Hepatocyte (in vitro differentiated cells): Measurements from ENCODE around the gene CYP4F22. TPM values are rescaled to one million over a fixed set of nuclear protein-coding genes. Genes with fewer than 3 reads are reported as not detected.

ENCODE experiments used
- DNase-seq: peaks from one replicate; pipeline ENCODE4 v3.0.0-alpha.2; 2016; ENCODE audit warnings: low spot score
- H2AFZ ChIP-seq: fragments of 200-600 bp; sonication (generic); 2 replicates; pipeline ENCODE4 v1.6.0; 2016; ENCODE audit warnings: antibody characterized with exemption, mild to moderate bottlenecking
- H3K27ac ChIP-seq: fragments of 200-600 bp; sonication (generic); 2 replicates; pipeline ENCODE4 v1.5.1; 2016; ENCODE audit warnings: mild to moderate bottlenecking
- H3K27me3 ChIP-seq: fragments of 200-600 bp; sonication (generic); 2 replicates; pipeline ENCODE4 v1.6.1; 2016
- H3K36me3 ChIP-seq: fragments of 200-600 bp; sonication (generic); replicated peaks from 2 replicates; pipeline ENCODE4 v1.5.1; 2016; ENCODE audit warnings: low read depth; ENCODE audit not compliant: insufficient read depth
- H3K4me1 ChIP-seq: fragments of 200-600 bp; sonication (generic); 2 replicates; pipeline ENCODE4 v1.5.1; 2016; ENCODE audit warnings: mild to moderate bottlenecking, moderate library complexity; ENCODE audit not compliant: insufficient read depth
- H3K4me2 ChIP-seq: fragments of 200-600 bp; sonication (generic); 2 replicates; pipeline ENCODE4 v1.6.0; 2016
- H3K4me3 ChIP-seq: fragments of 200-600 bp; sonication (generic); 2 replicates; pipeline ENCODE4 v1.5.1; 2016; ENCODE audit warnings: mild to moderate bottlenecking
- H3K79me2 ChIP-seq: fragments of 200-600 bp; sonication (generic); 2 replicates; pipeline ENCODE4 v1.6.0; 2017; ENCODE audit warnings: mild to moderate bottlenecking
- H3K9me2 ChIP-seq: fragments of 200-600 bp; sonication (generic); replicated peaks from 2 replicates; pipeline ENCODE4 v1.6.0; 2017; ENCODE audit warnings: mild to moderate bottlenecking; ENCODE audit not compliant: insufficient read depth
- H3K9me3 ChIP-seq: fragments of 200-600 bp; sonication (generic); 2 replicates; pipeline ENCODE4 v1.5.1; 2016; ENCODE audit warnings: low read depth, mild to moderate bottlenecking
- H4K20me1 ChIP-seq: fragments of 200-600 bp; sonication (generic); 2 replicates; pipeline ENCODE4 v1.6.0; 2016; ENCODE audit warnings: mild to moderate bottlenecking; ENCODE audit not compliant: insufficient read depth, poor library complexity, severe bottlenecking
- EZH2 ChIP-seq: fragments of 200-600 bp; sonication (generic); IDR thresholded peaks from 2 replicates; pipeline ENCODE4 v1.6.1; 2016; ENCODE audit warnings: antibody characterized with exemption, mild to moderate bottlenecking, borderline replicate concordance
- EZH2phosphoT487 ChIP-seq: fragments of 200-600 bp; sonication (generic); IDR thresholded peaks from one replicate; pipeline ENCODE4 v1.6.1; 2018; ENCODE audit warnings: antibody characterized with exemption, mild to moderate bottlenecking, low read depth, moderate library complexity; ENCODE audit not compliant: unreplicated experiment, severe bottlenecking
- WGBS: methylation state at CpG from one replicate; pipeline ENCODE4 v1.1.6; 2016; ENCODE audit warnings: low lambda C conversion rate; ENCODE audit errors: missing lambda C conversion rate; 5-methylcytosine and 5-hydroxymethylcytosine counted together
- polyA plus RNA-seq: library from polyadenylated mRNA; unstranded; fragments of >200 nt; fragmentation: Nextera tagmentation; extraction: Ambion mirVana; gene quantifications from 2 replicates; pipeline ENCODE4 v1.2.1, GENCODE V29; 2016
- total RNA-seq: library from RNA; depleted of rRNA; stranded (reverse); fragments of >200 nt; gene quantifications from 2 replicates; pipeline ENCODE4 v1.2.3, GENCODE V29; 2014
- TF ChIP-seq, protein P1 (sequence below): fragments of 200-600 bp; sonication (generic); IDR thresholded peaks from 2 replicates; pipeline ENCODE4 v1.5.1; 2016; ENCODE audit warnings: antibody characterized with exemption, mild to moderate bottlenecking; ENCODE audit not compliant: poor library complexity

The CYP4F22 gene
- total and polyA plus RNA-seq, 2 experiments from 2014 or later: not detected

DNA sequence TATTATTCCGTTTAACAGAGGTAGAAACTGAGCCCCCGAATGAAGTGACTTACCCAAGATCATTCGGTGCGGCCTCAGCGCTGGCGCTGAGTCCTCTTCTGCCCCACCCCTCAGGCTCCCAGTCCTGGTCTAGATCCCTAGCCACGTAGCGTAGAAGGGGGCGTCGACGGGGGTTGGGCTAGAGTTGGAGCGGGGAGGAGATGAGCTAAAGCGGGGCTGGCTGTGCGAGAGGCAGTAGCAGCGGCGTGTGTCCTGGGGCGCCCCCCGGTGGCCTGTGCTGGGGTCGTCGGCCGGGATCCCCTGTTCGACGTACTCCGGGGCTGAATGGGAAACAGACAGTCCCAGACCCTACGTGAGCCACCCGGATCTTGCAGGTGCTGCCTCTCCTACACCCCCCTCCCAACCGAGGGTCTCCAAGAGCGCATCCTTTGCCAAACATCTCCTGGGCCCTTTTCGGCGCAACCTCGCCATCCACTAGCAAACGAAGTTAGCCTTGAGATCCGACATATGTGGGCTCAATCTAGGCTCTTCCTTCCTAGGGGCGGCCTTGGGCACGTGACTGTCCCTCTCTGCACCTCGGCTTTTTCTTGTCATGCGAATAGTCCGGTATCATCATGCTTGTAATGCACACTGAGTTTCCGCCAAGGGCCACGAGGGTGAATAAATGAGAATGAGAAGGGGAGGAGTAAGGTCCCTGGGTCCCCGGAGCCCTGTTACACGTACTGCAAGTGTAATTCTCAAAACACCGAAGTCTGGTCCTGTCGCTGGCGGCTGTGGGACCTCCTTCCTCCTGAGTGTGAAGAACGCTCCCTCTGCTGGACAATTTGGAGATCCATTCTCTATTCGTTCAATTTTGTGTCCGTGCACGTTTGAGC lies 47.7 kb downstream of the CYP4F22 start:
- Histone ChIP-seq H3K27me3 (no peaks in the 10 kb centered on the region), H3K4me3 (no peak overlapping the region), H2AFZ (peak overlapping the region; percentile 36), H3K27ac (no peak overlapping the region), H3K79me2 (no peaks in the 10 kb centered on the region), H3K9me2 (no peaks in the 10 kb centered on the region), H3K9me3 (no peaks in the 10 kb centered on the region), H3K4me1 (peaks cover 8% of the 10 kb centered on the region), H3K4me2 (peak overlapping the region; percentile 79), H4K20me1 (no peaks in the 10 kb centered on the region), H3K36me3 (no peaks in the 10 kb centered on the region)
- 14% methylated on average over 47 of the region's 49 CpGs for WGBS
- peak; percentile 92 for DNase-seq
- TF ChIP-seq EZH2phosphoT487: no peak
- TF ChIP-seq, protein P1, sequence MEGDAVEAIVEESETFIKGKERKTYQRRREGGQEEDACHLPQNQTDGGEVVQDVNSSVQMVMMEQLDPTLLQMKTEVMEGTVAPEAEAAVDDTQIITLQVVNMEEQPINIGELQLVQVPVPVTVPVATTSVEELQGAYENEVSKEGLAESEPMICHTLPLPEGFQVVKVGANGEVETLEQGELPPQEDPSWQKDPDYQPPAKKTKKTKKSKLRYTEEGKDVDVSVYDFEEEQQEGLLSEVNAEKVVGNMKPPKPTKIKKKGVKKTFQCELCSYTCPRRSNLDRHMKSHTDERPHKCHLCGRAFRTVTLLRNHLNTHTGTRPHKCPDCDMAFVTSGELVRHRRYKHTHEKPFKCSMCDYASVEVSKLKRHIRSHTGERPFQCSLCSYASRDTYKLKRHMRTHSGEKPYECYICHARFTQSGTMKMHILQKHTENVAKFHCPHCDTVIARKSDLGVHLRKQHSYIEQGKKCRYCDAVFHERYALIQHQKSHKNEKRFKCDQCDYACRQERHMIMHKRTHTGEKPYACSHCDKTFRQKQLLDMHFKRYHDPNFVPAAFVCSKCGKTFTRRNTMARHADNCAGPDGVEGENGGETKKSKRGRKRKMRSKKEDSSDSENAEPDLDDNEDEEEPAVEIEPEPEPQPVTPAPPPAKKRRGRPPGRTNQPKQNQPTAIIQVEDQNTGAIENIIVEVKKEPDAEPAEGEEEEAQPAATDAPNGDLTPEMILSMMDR: peak; percentile 87

DNA sequence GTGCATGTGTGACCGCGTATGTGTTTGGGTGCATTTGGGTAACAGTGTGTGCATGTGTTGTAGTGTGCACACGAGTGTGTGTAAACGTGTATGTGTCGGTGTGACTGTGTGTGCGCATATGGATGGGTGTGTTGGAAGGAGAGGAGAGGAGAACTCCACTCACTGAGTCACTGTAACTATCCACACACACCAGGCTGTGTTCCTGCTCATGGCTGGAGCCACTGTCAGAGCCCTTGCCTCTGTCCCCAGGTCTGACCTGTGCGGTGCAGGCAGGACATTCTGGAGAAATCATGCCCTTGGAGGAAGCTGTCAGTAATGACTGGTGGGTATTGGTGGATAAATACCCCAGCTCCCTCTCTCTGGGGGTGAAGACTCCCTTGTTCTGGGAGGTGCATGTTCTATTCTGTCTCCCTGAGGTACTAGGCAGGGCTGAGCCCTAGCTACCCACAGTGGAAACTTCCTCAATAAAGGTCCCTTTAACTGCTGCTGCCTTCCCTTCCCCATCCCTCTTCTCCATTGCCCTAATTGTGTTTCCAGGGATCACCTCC lies 48.4 kb downstream of the CYP4F22 start:
- Histone ChIP-seq H3K4me1 (peaks cover 8% of the 10 kb centered on the region), H3K79me2 (no peaks in the 10 kb centered on the region), H3K9me3 (no peaks in the 10 kb centered on the region), H3K4me3 (no peak overlapping the region), H3K27me3 (no peaks in the 10 kb centered on the region), H3K27ac (no peak overlapping the region), H3K4me2 (no peak overlapping the region), H3K36me3 (no peaks in the 10 kb centered on the region), H4K20me1 (no peaks in the 10 kb centered on the region), H3K9me2 (no peaks in the 10 kb centered on the region), H2AFZ (peak overlapping the region; percentile 3)
- DNase-seq: no peak
- TF ChIP-seq EZH2phosphoT487: no peak
- TF ChIP-seq EZH2: no peak
- TF ChIP-seq, protein P1: no peak
- 4% methylated on average over 7 of the region's 7 CpGs for WGBS

DNA sequence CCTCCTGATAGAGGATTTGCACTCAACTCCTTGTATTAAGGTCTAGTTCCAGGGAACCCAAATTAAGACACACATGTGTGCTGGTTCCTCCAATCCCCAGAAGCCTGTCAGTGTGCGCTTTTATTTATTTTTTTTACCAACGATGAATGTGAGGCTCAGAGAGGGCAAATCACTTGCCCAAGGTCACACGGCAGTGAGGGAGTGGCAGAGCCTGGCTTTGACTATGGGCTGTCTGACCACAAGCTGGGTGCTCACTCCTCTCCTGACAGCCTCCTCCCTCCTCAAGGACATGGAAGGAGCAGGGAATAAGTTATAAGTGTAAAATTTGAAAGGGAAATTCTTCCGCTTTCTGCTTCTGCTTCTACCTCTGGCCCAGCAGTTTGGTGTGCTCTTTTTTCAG lies 48.9 kb downstream of the CYP4F22 start:
- no peaks in the 10 kb centered on the region for H3K36me3 ChIP-seq
- no peak for DNase-seq
- H3K4me2 ChIP-seq: no peak overlapping the region
- 86% methylated on average over 4 of the region's 4 CpGs for WGBS
- H3K79me2 ChIP-seq: no peaks in the 10 kb centered on the region
- peaks cover 8% of the 10 kb centered on the region for H3K4me1 ChIP-seq
- no peaks in the 10 kb centered on the region for H3K9me3 ChIP-seq
- no peaks in the 10 kb centered on the region for H3K27me3 ChIP-seq
- H3K9me2 ChIP-seq: no peaks in the 10 kb centered on the region
- H4K20me1 ChIP-seq: no peaks in the 10 kb centered on the region
- no peak overlapping the region for H3K27ac ChIP-seq
- H3K4me3 ChIP-seq: no peak overlapping the region
- TF ChIP-seq EZH2: no peak
- TF ChIP-seq, protein P1: no peak
- no peak for TF ChIP-seq EZH2phosphoT487
- H2AFZ ChIP-seq: no peak overlapping the region
